HG02885 (cell line): ENCODE data around the gene KCNB1.

Experiments
- ATAC-seq: cut with Tn5 transposase; IDR thresholded peaks from one replicate; pipeline ENCODE4 v1.9.1; 2021; ENCODE audit warnings: mild to moderate bottlenecking; ENCODE audit not compliant: unreplicated experiment, poor library complexity

The KCNB1 gene

DNA sequence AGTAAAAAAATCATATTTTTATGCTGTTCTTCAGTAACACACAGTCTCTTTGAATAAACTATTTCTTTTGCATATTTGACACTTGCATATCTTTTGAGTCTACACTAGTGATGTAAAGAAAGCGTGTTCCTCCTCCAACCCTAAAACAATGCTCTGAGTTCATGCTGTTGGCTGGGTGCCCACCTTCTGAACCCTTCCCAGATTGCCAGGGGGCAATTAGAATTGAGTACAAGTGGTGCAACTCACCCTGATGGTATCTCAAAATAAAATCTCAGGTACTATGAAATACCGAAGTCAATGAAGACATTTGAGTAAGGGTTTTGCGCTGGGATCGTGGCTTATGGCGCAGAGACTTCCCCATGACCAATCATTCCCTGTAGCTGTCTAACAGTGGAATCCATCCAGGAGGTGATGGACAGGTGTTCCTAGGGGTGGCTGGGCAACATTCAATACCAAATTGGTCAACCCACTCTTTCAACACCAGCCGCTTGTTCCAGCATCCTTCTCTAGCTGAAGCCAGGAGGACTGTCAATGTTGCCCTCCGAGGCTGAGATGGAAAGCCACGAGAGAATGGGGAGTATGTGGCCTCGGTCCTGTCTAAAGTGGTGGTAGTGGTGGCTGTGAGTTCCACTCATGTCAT is 110.3 kb downstream of the KCNB1 start:
- ATAC-seq = no peak

DNA sequence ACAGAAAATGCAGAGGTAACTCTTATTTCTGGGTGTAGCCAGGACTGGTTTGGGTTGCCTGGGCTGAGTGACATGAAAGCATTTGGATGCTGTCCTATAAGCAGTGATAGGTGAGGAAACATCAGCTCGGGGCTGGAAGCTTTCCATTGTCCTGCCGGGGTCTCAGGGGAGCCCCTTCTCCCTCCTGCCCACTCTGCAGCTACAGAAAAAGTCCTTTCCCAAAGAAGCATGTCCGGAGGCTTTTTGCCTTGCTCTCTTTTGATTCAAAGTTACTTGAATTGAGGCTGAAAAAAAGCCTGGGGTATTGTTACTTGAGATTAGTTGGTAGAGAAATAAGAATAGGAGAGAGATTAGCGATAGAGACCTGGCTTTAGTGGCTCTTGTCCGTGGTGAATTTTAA is 113.9 kb downstream of the KCNB1 start:
- no peak for ATAC-seq

DNA sequence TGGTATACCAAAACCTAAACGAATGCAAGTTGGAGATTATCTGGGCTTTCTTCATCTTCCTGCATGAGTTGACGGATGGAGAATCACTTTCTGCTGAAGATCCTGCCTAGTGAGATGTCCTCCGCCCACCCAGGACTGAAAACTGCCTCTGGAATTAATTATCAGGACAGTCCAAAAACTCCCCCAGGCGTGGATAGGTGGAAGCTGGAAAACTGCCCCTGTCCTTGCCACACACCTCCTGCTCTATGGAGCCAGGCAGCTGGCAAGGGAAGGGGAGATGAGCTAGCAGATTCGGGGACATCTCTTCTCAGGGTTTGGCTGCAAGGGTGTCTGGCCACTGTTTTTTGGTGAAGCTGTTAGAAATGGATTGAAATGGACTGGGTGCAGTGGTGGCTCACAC is 115.4 kb downstream of the KCNB1 start:
- ATAC-seq = no peak

DNA sequence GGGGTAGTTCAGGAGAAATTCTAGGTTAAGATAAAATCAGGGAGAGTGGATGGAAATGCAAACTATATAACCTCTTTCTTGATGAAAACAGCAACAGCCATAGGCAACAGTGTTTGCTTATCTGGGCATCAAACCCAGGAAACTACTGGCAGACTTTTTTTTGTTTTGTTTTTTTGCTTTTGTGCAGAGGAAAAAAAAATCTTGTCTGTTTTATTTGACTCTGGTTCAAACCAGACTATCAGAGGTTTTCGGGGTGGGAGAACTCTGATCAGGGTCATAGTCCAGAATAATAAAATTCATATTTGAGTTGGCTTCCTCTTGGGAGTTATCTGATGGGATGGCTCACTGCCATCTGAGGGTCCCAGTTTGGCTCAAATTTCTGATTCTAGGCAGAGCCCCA is 115.8 kb downstream of the KCNB1 start:
- ATAC-seq = no peak

DNA sequence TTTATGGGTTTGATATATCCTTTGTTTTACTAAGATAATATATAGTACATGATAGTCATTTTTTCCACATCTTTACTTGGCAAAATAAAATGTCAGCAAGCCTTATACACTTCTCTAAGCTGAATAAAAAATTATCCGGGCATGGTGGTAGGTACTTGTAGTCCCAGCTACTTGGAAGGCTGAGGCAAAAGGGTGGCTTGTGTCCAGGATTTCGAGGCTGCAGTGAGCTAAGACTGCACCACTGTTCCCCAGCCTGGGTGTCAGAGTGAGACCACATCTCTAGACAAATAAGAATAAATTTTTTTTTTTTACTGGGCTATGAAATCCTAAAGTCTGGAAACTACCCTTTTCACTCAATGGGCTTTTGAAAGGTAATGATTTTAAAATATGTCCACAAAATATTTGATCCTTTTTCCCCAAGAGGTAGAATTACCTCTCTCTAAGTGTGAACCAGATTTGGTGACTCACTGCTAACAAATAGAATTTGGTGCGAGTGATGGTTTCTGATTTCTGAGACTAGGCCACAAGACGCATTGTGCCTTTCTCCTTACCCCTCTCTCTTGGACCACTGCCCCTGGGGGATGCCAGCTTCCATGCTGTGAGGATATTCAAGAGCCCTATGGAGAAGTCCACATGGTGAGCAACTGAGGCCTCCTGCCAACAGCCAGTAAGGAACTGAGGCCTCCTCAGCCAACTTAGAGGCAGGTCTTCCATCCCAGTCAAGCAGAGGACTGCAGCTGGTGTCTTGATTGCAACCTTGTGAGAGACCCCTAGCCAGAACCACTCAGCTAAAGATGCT is 120.4 kb downstream of the KCNB1 start:
- no peak for ATAC-seq

DNA sequence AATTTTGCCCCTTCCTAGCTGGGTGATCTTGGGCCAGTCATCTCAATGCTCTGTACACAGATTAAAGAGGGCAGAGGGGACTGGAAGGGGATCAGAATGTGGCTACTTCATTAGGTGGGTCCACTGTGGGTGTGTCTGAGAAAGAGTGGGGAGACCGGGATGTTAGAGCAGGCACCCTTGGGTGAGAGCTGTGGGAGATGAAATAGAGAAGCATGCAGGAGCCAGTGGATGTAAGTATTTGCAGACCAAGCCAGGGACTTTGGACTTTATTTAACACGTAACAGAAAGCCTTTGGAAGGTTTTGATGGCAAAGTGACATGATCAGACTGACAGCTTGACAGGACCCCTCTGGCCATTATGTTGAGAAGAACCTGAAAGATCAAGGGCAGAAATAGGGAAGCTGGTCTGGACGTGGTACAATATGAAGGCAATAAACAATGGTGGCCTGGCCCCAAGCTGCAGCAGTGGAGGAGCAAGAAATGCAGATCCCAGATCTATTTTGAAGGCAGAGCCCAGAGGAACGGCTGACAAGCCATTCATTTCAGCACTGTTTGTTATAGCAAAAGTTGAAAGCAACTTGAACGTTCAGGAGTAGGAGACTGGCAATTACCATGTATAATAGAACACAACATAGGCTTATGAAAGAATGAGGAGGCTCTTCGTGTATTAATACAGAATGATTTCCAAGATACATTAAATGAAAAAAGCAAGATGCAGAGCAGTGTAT is 122.1 kb downstream of the KCNB1 start:
- ATAC-seq = no peak

DNA sequence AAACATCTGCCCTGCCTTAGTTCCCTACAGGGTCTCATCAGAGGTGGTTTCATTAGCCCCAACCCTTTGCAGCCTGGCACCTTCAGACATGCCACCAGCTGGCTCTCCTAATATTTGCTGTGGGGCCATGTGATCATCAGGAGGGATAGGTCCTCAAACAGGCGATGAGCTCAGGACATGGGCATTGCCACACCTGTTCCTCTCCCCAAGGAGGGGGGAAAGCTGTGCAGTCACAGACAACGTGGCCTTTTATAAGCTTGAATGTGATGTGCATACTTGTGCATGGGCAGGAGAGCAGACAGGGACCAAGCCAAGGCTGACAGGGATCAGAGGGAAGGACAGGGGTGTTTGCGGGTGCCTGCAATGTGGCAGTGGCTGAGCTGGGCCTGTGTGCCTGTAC is 125.8 kb downstream of the KCNB1 start:
- ATAC-seq = no peak

DNA sequence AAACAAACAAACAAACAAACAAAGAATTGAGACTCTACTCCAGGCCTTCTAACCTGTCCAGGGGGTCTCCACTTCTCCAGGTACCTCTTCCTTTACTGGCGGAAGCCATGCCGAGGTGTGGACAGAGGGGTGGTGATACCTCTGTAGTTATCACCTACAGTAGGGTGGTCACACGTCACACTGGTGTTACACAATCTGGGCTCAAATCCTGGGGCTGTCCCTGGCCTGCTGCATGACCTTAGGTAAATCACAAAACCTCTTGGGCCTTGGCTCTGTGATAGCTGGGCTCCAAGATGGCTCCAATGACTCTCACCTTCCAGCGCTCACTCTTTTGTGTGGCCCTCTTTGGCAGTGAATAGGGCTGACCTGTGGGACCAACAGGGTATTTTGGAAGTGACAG is 127.8 kb downstream of the KCNB1 start:
- ATAC-seq = no peak

DNA sequence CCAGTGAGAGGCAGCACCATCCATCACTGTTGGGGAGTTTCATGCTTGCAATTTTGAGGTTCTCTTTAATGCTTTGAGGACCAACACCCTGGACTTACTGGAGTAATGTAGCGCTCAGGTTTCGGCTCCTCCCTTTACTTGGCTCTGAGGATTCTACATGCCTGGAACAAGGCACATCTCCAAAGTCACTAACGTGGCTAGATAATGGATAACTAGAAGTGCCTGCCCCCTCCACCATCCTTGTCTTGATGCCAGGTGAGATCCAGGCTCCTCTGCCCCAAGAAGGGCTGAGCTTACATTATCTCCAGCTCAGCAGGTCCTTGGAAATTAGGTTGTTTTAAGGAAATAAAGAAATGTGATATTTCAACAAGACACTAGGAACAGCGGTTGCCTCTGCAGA is 129.1 kb downstream of the KCNB1 start:
- no peak for ATAC-seq

DNA sequence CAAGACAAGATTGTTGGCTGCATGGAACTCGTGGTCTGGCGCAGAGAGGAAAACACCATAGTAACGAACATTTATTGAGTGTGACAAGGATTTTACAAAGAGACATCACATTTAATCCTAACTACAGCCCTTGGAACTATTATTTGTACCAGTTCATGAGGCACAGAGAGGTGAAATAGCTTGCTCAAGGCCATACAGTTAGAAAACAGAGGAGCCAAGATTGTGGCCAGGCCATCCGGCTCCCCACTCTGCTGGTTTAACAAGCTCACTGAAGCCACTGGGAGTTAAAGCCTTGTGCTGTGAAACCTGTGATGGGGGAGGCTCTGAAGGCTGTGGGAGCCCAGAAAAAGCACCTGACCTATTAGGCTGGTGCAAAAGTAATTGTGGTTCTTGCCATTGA is 129.7 kb downstream of the KCNB1 start:
- ATAC-seq = no peak

DNA sequence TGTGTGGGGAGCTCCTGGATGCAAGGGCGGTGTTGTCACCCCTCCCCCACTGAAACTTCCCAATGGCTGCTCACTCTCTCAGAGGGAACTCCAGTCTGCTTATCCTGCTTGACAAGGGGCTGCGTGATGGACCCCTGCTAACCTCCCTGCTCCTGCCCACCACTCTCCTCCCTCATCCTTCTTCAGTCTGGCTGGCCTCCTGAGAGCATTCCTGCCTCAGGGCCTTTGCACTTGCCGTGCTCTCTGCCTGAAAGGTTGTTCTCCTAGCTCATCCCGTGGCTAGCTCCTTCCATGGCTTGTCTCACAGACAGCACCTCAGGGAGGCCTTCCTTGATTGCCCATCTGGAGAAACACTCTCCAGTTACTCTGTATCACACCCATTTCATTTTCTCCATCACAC is 130.7 kb downstream of the KCNB1 start:
- ATAC-seq = no peak

DNA sequence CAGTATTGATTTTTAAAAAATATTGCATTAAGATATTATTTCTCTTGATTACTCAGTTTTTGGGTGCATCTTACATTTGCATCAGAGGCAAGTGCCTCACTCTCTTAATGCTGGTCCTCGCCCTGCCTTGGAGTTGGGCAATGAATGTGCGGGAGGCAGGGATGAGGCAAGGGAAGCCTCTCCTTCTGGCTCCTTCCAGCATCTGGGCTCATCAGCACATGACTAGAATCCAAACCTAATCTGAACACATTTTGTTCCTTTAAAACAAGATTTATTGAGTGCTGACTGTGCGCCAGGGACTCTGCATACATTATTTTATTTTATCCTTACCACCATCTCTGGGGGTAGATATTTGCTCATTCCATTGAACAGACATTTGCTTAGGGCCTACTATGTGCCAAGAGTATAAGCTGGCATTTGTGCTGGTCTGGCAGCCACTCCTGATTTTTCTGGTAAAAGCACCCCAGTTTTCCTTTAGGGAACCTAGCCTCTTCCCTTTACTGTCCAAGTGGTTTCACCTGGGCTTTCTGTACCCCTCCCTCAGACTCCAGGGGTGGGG is 132.7 kb downstream of the KCNB1 start:
- ATAC-seq = no peak

DNA sequence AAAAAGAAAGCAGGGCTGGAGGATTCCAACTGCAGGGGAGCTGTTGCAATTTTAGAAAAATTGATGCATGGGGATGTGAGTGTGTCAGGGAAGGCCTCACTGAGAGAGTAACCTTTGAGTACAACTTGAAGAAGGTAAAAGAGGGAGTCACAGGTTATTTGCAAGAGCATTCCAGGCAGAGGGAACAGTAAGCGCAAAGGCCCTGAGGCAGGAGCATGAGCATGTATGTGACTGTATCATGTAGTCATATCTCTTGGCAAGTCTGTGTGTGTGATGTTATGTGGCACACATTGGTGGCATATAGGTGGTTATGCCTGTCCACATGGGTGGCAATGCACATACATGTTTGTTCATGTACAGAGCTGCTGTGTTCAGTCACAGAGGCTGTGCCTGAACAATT is 133.4 kb downstream of the KCNB1 start:
- no peak for ATAC-seq

DNA sequence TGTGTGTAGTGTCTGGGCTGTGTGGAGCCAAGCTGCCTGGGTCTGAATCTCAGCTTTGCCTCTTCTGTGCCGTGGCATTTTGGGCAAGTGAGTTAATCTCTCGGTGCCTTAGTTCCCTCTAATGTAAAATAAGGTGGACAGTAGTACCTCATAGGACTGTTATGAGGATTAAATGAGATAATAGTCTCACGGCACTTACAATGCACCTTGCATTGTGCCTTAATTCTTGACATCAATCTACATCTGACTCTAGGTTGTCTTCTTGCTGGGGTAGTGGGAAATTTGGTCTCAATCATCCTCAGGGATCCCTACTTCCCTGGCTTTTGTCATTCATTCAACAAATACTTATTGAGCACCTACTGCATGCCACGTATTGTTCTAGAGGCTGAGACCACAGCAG is 133.9 kb downstream of the KCNB1 start:
- no peak for ATAC-seq

DNA sequence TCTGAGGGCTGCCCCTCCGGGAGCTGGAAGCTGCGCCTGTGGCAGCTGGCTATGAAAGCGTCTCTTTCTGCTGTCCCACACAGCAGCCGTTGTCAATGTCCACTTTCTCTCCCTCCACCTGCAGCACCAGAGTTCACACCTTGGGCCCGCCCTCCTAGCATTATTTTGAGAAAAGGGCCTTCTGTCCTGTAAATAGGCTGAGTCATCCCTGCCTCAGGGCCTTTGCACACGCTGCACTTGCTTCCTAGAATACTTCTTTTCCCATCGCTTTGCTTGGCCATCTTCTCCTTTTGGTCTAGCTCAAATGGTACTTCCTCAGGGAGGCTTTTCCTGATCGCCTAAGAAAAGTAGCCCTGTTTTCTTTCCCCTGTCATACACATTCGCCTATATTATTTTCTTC is 135.3 kb downstream of the KCNB1 start:
- ATAC-seq = no peak

DNA sequence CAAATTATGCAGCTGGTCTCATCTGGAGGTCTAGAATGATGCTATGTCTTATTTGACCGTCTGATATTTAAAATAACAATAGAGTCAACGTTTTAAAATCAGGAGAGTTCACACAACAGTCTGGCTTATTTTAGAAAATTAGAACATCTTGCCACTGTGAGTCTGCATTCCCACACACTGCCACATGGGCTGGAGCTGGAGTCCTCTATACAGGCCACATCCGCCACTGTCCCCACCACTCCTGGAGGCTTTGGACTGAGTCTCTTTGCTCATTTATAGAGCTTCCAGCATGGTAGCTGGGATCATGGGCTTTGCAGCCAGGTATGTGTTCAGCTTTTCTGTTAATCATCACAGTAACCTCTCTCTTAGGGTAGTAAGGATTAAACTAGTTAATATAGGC is 135.8 kb downstream of the KCNB1 start:
- no peak for ATAC-seq

DNA sequence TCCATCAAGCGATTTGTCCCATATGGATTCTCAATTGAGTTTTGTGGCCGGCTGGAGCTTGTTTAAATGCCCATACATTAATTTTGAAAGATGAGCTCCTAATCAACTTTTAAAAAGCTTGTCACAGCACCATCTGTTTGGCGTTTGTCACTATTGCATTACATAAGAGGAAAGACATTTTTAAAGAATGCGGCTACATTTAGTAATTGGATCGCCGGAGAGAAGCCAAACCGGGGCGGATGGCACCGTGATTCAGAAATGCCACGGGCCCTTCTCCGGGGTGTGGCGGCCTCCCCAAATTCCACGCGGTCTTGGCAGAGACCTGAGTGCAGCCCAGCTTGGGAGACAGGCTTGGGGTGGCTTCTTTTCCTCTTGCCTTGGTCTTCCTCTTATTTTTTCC is 136.9 kb downstream of the KCNB1 start:
- no peak for ATAC-seq

DNA sequence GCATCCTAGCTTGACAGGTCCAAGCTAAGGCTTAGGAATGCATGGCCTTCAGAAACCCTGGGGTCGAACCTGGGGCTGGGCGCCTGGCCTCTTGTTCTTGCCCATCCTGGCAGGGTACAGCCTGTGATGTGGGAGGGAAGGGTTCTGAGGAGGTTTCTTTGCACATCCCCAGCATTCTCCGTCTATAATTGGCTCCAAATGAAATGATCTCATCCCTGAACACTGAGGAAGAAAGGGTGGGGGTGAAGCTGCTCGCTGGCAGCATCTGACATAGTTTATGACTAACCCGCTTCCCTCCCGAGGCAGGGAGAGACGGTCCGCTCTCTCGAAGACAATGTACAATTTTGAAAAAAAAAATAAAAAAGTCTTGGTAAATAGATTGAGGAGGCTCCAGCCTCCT is 137.5 kb downstream of the KCNB1 start:
- ATAC-seq = no peak

DNA sequence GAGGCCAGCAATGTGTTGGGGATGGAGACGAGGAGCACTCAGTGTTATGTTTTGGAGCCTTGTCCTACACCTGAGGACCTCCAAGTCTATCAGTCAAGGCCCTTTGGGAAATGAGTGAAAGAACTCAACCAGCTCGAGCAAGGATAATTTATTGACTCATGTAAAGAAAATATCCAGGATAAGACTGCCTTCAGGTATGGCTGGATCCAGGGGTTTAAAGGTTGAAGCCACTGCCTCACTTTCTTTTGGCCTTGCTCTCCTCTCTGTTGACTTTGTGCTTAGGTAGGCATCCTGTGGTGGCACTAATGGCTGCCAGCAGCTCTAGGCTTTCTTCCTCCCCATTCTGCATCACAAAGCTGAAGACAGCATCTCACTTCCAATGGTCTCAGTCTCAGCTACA is 138.3 kb downstream of the KCNB1 start:
- ATAC-seq = no peak

DNA sequence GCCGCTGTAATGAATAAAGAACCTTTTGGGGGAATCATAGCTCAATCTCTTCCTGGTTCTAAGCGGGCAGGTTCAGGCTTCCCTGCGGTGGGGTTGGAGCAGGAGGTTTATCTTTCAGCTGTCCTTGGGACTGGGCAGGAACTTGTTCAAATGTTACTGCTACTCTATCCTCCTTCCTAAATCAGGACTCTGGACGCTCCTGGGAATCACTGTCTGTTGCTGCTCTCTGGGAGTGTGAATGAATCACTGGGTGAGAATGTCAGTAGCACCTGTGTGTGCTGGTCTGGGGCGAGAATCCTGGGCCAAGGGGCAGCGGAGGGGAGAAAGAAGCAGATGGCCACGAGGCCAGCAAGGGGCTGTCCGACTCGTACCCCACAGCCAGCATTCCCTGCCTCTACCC is 139.2 kb downstream of the KCNB1 start:
- no peak for ATAC-seq
